WERI-Rb-1 (cell line): ENCODE data around the gene LGR4.
"Not testable (repeated sequence)": the region's sequence is repeated elsewhere in the genome, so short reads cannot be mapped to it uniquely, and the experiment has no call there.

Experiments
- DNase-seq: peaks from one replicate; pipeline ENCODE4 v3.0.0-alpha.2; 2020
- H3K27ac ChIP-seq: fragments of 250-450 bp; sonication (Bioruptor Pico); 2 replicates; pipeline ENCODE4 v1.5.1; 2020; ENCODE audit warnings: mild to moderate bottlenecking, moderate library complexity
- H3K27me3 ChIP-seq: fragments of 250-450 bp; sonication (Bioruptor Pico); 2 replicates; pipeline ENCODE4 v1.5.1; 2021; ENCODE audit warnings: mild to moderate bottlenecking, low read depth, moderate library complexity; ENCODE audit not compliant: insufficient read depth, severe bottlenecking
- H3K36me3 ChIP-seq: fragments of 250-450 bp; sonication (Bioruptor Pico); 2 replicates; pipeline ENCODE4 v1.5.1; 2020; ENCODE audit warnings: mild to moderate bottlenecking, moderate library complexity
- H3K4me3 ChIP-seq: 2 replicates; pipeline ENCODE4 v1.5.1; 2011; ENCODE audit warnings: low read depth, mild to moderate bottlenecking, control low read depth, low read length
- H3K9me3 ChIP-seq: fragments of 250-450 bp; sonication (Bioruptor Pico); 2 replicates; pipeline ENCODE4 v1.5.1; 2021; ENCODE audit warnings: mild to moderate bottlenecking, moderate library complexity; ENCODE audit not compliant: severe bottlenecking
- CTCF ChIP-seq: IDR thresholded peaks from 2 replicates; pipeline ENCODE4 v1.5.1; 2011; ENCODE audit warnings: low read depth, mild to moderate bottlenecking, control low read depth, inconsistent platforms, low read length

Gene LGR4

GRCh38 chr11:27472398-27473016, at the start of gene LGR4:
Gene LGR4, minus strand, starts transcription at chr11:27472790. Its CDS starts 488 bp downstream, at chr11:27472302.
- Histone ChIP-seq H3K27ac (peak within 1 kb of the TSS; percentile 42; the same call in 1 of the 2 replicates), H3K9me3 (no peaks in the 10 kb centered on the region), H3K36me3 (no peaks in the 10 kb centered on the region), H3K27me3 (no peaks in the 10 kb centered on the region), H3K4me3 (peak within 1 kb of the TSS; percentile 59)
- peak; percentile 93 for DNase-seq
- TF ChIP-seq CTCF, result no peak

GRCh38 chr11:27520226-27520625, 47.6 kb upstream of the LGR4 start:
- no peaks in the 10 kb centered on the region for H3K27me3 ChIP-seq
- DNase-seq, result no peak
- no peaks in the 10 kb centered on the region for H3K36me3 ChIP-seq
- H3K27ac ChIP-seq, result no peak overlapping the region
- no peaks in the 10 kb centered on the region for H3K9me3 ChIP-seq
- no peak for TF ChIP-seq CTCF
- H3K4me3 ChIP-seq, result no peak overlapping the region

GRCh38 chr11:27518518-27518917, 45.9 kb upstream of the LGR4 start:
- DNase-seq, result no peak
- no peak for TF ChIP-seq CTCF
- Histone ChIP-seq H3K27me3 (no peaks in the 10 kb centered on the region), H3K36me3 (no peaks in the 10 kb centered on the region), H3K4me3 (no peak overlapping the region), H3K27ac (no peak overlapping the region), H3K9me3 (no peaks in the 10 kb centered on the region)

- not testable (repeated sequence) for H3K9me3 ChIP-seq, H3K4me3 ChIP-seq, H3K36me3 ChIP-seq
Measured at GRCh38 chr11:27517490-27517889, 44.9 kb upstream of the LGR4 start.

GRCh38 chr11:27514558-27514957, 42.0 kb upstream of the LGR4 start:
- no peaks in the 10 kb centered on the region for H3K36me3 ChIP-seq
- no peak for DNase-seq
- H3K27me3 ChIP-seq, result no peaks in the 10 kb centered on the region
- no peaks in the 10 kb centered on the region for H3K9me3 ChIP-seq
- no peak for TF ChIP-seq CTCF
- no peak overlapping the region for H3K27ac ChIP-seq
- H3K4me3 ChIP-seq, result no peak overlapping the region

More at GRCh38 chr11:27517490-27517889, 44.9 kb upstream of the LGR4 start:
- DNase-seq, H3K27ac ChIP-seq, H3K27me3 ChIP-seq: not testable (repeated sequence)

GRCh38 chr11:27514076-27514475, 41.5 kb upstream of the LGR4 start:
- Histone ChIP-seq H3K9me3 (no peaks in the 10 kb centered on the region), H3K27me3 (no peaks in the 10 kb centered on the region)
- no peak for TF ChIP-seq CTCF

More at GRCh38 chr11:27514076-27514475, 41.5 kb upstream of the LGR4 start:
- Histone ChIP-seq H3K27ac (no peak overlapping the region), H3K36me3 (no peaks in the 10 kb centered on the region), H3K4me3 (no peak overlapping the region)
- no peak for DNase-seq
